Neural cell (in vitro differentiated cells): ENCODE data around the gene HYOU1.

Experiments
- EP300 ChIP-seq: fragments of 450-650 bp; conservative IDR thresholded peaks from 2 replicates; pipeline ENCODE4 v1.6.1; 2014; ENCODE audit warnings: antibody characterized with exemption, mild to moderate bottlenecking, moderate library complexity; ENCODE audit not compliant: poor library complexity, severe bottlenecking
- EZH2 ChIP-seq: fragments of 200-600, 300-800 bp; shearing (Covaris generic), sonication (generic); IDR thresholded peaks from 2 replicates; pipeline ENCODE4 v1.6.1; 2014; ENCODE audit warnings: antibody characterized with exemption, low read length, borderline replicate concordance, mild to moderate bottlenecking; ENCODE audit not compliant: insufficient read depth, poor library complexity, severe bottlenecking
- POLR2AphosphoS5 ChIP-seq: IDR thresholded peaks from 2 replicates; pipeline ENCODE4 v1.6.1; 2012
- TF ChIP-seq, protein P1 (sequence below): fragments of 450-650 bp; IDR thresholded peaks from 2 replicates; pipeline ENCODE4 v1.5.1; 2014; ENCODE audit warnings: antibody characterized with exemption, mild to moderate bottlenecking, moderate library complexity; ENCODE audit not compliant: poor library complexity, severe bottlenecking
- TF ChIP-seq, protein P2 (sequence below): IDR thresholded peaks from 2 replicates; pipeline ENCODE4 v1.6.1; 2012; ENCODE audit warnings: borderline replicate concordance

DNA sequence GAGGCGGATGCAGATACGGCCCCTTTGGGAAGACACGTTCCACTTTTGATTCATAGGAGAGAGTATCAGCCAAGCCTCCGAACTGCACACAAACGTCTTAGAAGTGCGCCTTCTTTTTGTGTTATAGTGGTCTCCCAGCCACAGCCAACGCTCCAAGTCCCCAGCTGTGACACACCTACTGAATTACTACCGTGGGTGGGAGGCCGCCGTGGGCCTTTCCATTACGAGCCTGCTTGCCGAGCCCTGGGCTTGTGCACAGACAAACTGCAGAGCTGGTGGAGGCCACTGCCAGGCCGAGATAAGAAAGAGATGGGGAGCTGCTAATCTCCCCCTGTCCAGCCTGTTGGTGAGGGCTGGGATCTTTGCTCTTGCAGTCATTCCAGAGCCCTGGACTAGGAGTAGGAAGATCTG, 28.4 kb upstream of the HYOU1 start:
- TF ChIP-seq, protein P1, sequence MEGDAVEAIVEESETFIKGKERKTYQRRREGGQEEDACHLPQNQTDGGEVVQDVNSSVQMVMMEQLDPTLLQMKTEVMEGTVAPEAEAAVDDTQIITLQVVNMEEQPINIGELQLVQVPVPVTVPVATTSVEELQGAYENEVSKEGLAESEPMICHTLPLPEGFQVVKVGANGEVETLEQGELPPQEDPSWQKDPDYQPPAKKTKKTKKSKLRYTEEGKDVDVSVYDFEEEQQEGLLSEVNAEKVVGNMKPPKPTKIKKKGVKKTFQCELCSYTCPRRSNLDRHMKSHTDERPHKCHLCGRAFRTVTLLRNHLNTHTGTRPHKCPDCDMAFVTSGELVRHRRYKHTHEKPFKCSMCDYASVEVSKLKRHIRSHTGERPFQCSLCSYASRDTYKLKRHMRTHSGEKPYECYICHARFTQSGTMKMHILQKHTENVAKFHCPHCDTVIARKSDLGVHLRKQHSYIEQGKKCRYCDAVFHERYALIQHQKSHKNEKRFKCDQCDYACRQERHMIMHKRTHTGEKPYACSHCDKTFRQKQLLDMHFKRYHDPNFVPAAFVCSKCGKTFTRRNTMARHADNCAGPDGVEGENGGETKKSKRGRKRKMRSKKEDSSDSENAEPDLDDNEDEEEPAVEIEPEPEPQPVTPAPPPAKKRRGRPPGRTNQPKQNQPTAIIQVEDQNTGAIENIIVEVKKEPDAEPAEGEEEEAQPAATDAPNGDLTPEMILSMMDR, result no peak
- TF ChIP-seq EP300, result no peak
- no peak for TF ChIP-seq POLR2AphosphoS5
- TF ChIP-seq, protein P2, sequence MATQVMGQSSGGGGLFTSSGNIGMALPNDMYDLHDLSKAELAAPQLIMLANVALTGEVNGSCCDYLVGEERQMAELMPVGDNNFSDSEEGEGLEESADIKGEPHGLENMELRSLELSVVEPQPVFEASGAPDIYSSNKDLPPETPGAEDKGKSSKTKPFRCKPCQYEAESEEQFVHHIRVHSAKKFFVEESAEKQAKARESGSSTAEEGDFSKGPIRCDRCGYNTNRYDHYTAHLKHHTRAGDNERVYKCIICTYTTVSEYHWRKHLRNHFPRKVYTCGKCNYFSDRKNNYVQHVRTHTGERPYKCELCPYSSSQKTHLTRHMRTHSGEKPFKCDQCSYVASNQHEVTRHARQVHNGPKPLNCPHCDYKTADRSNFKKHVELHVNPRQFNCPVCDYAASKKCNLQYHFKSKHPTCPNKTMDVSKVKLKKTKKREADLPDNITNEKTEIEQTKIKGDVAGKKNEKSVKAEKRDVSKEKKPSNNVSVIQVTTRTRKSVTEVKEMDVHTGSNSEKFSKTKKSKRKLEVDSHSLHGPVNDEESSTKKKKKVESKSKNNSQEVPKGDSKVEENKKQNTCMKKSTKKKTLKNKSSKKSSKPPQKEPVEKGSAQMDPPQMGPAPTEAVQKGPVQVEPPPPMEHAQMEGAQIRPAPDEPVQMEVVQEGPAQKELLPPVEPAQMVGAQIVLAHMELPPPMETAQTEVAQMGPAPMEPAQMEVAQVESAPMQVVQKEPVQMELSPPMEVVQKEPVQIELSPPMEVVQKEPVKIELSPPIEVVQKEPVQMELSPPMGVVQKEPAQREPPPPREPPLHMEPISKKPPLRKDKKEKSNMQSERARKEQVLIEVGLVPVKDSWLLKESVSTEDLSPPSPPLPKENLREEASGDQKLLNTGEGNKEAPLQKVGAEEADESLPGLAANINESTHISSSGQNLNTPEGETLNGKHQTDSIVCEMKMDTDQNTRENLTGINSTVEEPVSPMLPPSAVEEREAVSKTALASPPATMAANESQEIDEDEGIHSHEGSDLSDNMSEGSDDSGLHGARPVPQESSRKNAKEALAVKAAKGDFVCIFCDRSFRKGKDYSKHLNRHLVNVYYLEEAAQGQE, result no peak
- no peak for TF ChIP-seq EZH2
